ENCODE data around the gene RBM15.

DNA sequence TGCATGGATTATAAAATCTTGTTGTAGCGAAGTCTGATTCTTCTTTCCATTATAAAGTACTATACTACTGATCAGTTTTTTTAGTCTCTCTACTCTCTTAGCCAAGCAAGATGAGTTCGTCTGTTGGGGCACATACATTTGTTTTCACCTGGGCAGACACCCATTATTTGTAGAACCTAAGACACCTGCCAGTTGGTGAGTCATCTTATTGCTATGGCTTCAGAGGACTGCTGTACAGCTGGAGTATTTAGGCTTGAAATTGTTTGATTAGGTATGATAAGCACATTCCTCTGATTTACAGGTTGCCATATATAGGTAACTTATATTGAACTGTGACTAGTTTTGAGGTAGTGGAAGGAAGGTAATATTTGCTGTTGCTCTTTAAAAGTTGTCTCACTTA lies 17.2 kb downstream of the RBM15 start:
- TF ChIP-seq, protein P1, sequence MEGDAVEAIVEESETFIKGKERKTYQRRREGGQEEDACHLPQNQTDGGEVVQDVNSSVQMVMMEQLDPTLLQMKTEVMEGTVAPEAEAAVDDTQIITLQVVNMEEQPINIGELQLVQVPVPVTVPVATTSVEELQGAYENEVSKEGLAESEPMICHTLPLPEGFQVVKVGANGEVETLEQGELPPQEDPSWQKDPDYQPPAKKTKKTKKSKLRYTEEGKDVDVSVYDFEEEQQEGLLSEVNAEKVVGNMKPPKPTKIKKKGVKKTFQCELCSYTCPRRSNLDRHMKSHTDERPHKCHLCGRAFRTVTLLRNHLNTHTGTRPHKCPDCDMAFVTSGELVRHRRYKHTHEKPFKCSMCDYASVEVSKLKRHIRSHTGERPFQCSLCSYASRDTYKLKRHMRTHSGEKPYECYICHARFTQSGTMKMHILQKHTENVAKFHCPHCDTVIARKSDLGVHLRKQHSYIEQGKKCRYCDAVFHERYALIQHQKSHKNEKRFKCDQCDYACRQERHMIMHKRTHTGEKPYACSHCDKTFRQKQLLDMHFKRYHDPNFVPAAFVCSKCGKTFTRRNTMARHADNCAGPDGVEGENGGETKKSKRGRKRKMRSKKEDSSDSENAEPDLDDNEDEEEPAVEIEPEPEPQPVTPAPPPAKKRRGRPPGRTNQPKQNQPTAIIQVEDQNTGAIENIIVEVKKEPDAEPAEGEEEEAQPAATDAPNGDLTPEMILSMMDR (IDR thresholded peaks at IDR 0.05 in 2 of 3, conservative IDR thresholded peaks at IDR 0.05 in 1 of 3; ENCODE audit: borderline replicate concordance in 1 of 3, insufficient read depth in 1 of 3, low read depth in 2 of 3, low read length in 2 of 3) = no peak
- TF ChIP-seq POLR2A (IDR thresholded peaks at IDR 0.05; ENCODE audit: borderline replicate concordance, extremely low read depth, insufficient read depth, insufficient read length) = no peak
- no peak for TF ChIP-seq JUND (IDR thresholded peaks at IDR 0.05)
- no peak for TF ChIP-seq EZH2 (IDR thresholded peaks at IDR 0.05)
- no peak for TF ChIP-seq YY1 (IDR thresholded peaks at IDR 0.05; ENCODE audit: extremely low read depth, insufficient replicate concordance, low read depth, low read length)
